PC-9 (cell line): ENCODE results near the gene GRIA1. TPM values are rescaled to one million over a fixed set of nuclear protein-coding genes. Genes with fewer than 3 reads are reported as not detected.

ENCODE experiments used
- BruUV-seq: library from RNA; stranded (reverse); fragments of 400-500 nt; replicated peaks from 2 replicates; lab custom pipeline; 2021; lab: Mats Ljungman, UMichigan
- CTCF ChIA-PET: fragments of 300-600 bp; sonication (Branson Sonifier 250); formaldehyde crosslinking; loops from one replicate; lab custom pipeline; 2022; ENCODE audit warnings: antibody characterized with exemption; lab: Charles Lee
- POLR2A ChIA-PET: fragments of 300-600 bp; sonication (Branson Sonifier 250); formaldehyde crosslinking; loops from one replicate; lab custom pipeline; 2022; ENCODE audit warnings: antibody characterized with exemption; ENCODE audit not compliant: unreplicated experiment; lab: Charles Lee
- DNase-seq, 2 experiments: peaks; one replicate each; pipeline versions ENCODE4 v3.0.0 to v3.0.0-alpha.2; 2015 to 2022; ENCODE audit warnings: mixed read lengths in 1 of 2
- H2AFZ ChIP-seq: fragments of 200-600 bp; sonication (generic); 2 replicates; pipeline ENCODE4 v1.8.1; 2017; ENCODE audit warnings: antibody characterized with exemption
- H3F3A ChIP-seq: fragments of 200-600 bp; sonication (generic); 2 replicates; pipeline ENCODE4 v1.8.1; 2017; ENCODE audit warnings: antibody characterized with exemption, mild to moderate bottlenecking, low read depth; ENCODE audit not compliant: insufficient read depth
- H3K27ac ChIP-seq: fragments of 200-600 bp; sonication (generic); 2 replicates; pipeline ENCODE4 v1.6.1; 2016; ENCODE audit warnings: mixed run types
- H3K27me3 ChIP-seq: fragments of 200-600 bp; sonication (generic); 2 replicates; pipeline ENCODE4 v1.6.1; 2016; ENCODE audit warnings: low read depth, mixed run types; ENCODE audit not compliant: insufficient read depth
- H3K36me3 ChIP-seq: fragments of 200-600 bp; sonication (generic); 2 replicates; pipeline ENCODE4 v1.6.1; 2016; ENCODE audit warnings: low read depth, mixed run types
- H3K4me1 ChIP-seq: fragments of 200-600 bp; sonication (generic); replicated peaks from 2 replicates; pipeline ENCODE4 v1.6.1; 2016; ENCODE audit warnings: mixed run types; ENCODE audit not compliant: insufficient read depth
- H3K4me2 ChIP-seq: fragments of 200-600 bp; sonication (generic); 2 replicates; pipeline ENCODE4 v1.6.1; 2017; ENCODE audit warnings: mixed run types
- H3K4me3 ChIP-seq: fragments of 200-600 bp; sonication (generic); 2 replicates; pipeline ENCODE4 v1.6.1; 2016; ENCODE audit warnings: mixed run types
- H3K79me2 ChIP-seq: fragments of 200-600 bp; sonication (generic); 2 replicates; pipeline ENCODE4 v1.6.1; 2017; ENCODE audit warnings: low read depth, mixed run types
- H3K9me2 ChIP-seq: fragments of 200-600 bp; sonication (generic); 2 replicates; pipeline ENCODE4 v1.8.1; 2017; ENCODE audit warnings: mild to moderate bottlenecking; ENCODE audit not compliant: insufficient read depth
- H3K9me3 ChIP-seq: fragments of 200-600 bp; sonication (generic); 2 replicates; pipeline ENCODE4 v1.8.1; 2016; ENCODE audit warnings: low read depth; ENCODE audit not compliant: insufficient read depth
- H4K20me1 ChIP-seq: fragments of 200-600 bp; sonication (generic); 2 replicates; pipeline ENCODE4 v1.8.1; 2017; ENCODE audit not compliant: insufficient read depth
- CTCF ChIP-seq: fragments of 200-600 bp; sonication (generic); conservative IDR thresholded peaks from 2 replicates; pipeline ENCODE4 v1.6.1; 2017; ENCODE audit warnings: mixed run types, antibody characterized with exemption, mild to moderate bottlenecking, moderate library complexity
- EZH2 ChIP-seq: fragments of 200-600 bp; sonication (generic); IDR thresholded peaks from 2 replicates; pipeline ENCODE4 v1.8.0; 2017; ENCODE audit warnings: antibody characterized with exemption, low read depth
- intact Hi-C: fragments of 100-400 bp; cut with micrococcal nuclease; formaldehyde crosslinking; loops from one replicate; pipeline ENCODE4 v1.10.0; 2022; ENCODE audit not compliant: unreplicated experiment
- total RNA-seq: library from RNA; stranded (reverse); gene quantifications from 2 replicates; pipeline ENCODE4 v1.2.3, GENCODE V29; 2021

GRIA1 gene
- total RNA-seq, 1 experiment from 2014 or later, result not detected

GRCh38 chr5:153714798-153715197 is 224.3 kb downstream of the GRIA1 start:
- TF ChIP-seq CTCF (no peak), EZH2 (no peak)
- DNase-seq, result no peak
- no TSS peak for BruUV-seq
- Histone ChIP-seq H3K4me2 (no peak overlapping the region), H3K4me1 (no peaks in the 10 kb centered on the region), H3F3A (no peaks in the 10 kb centered on the region), H3K79me2 (no peaks in the 10 kb centered on the region), H4K20me1 (no peaks in the 10 kb centered on the region), H3K9me2 (no peaks in the 10 kb centered on the region), H3K36me3 (no peaks in the 10 kb centered on the region), H3K27me3 (no peaks in the 10 kb centered on the region), H3K9me3 (no peaks in the 10 kb centered on the region), H3K27ac (no peak overlapping the region), H2AFZ (no peak overlapping the region), H3K4me3 (no peak overlapping the region)
- ChIA-PET CTCF (interaction anchor here (0.6 kb wide), 1 partner anchor 810 kb away, joined by 3 read pairs; no protein-coding TSS in a partner anchor), POLR2A (no interaction called here)
- intact Hi-C loops, result loop anchor here (2.0 kb wide), 1 partner anchor 218 kb away; no protein-coding TSS in a partner anchor

GRCh38 chr5:153717287-153717686 is 226.8 kb downstream of the GRIA1 start:
- Histone ChIP-seq H3K9me2 (no peaks in the 10 kb centered on the region), H3K27me3 (no peaks in the 10 kb centered on the region), H3K4me1 (no peaks in the 10 kb centered on the region), H3K27ac (no peak overlapping the region), H3K4me2 (no peak overlapping the region), H3K9me3 (no peaks in the 10 kb centered on the region), H3K4me3 (no peak overlapping the region), H2AFZ (no peak overlapping the region), H3K36me3 (no peaks in the 10 kb centered on the region), H3K79me2 (no peaks in the 10 kb centered on the region), H4K20me1 (no peaks in the 10 kb centered on the region), H3F3A (no peaks in the 10 kb centered on the region)
- no peak for DNase-seq
- BruUV-seq, result no TSS peak
- ChIA-PET POLR2A (no interaction called here), CTCF (no interaction called here)
- intact Hi-C loops, result no loop called here
- TF ChIP-seq CTCF, result no peak
- no peak for TF ChIP-seq EZH2

GRCh38 chr5:153718713-153719112 is 228.2 kb downstream of the GRIA1 start:
- H3K9me2 ChIP-seq, result no peaks in the 10 kb centered on the region
- H3K4me1 ChIP-seq, result no peaks in the 10 kb centered on the region
- no peaks in the 10 kb centered on the region for H3K9me3 ChIP-seq
- no peak overlapping the region for H3K4me3 ChIP-seq
- H3K79me2 ChIP-seq, result no peaks in the 10 kb centered on the region
- CTCF ChIA-PET, result no interaction called here
- H2AFZ ChIP-seq, result no peak overlapping the region
- TF ChIP-seq EZH2, result no peak
- TF ChIP-seq CTCF, result no peak
- H3K4me2 ChIP-seq, result no peak overlapping the region
- H3K36me3 ChIP-seq, result no peaks in the 10 kb centered on the region
- DNase-seq, result no peak
- no peaks in the 10 kb centered on the region for H4K20me1 ChIP-seq
- BruUV-seq, result no TSS peak
- intact Hi-C loops, result no loop called here
- POLR2A ChIA-PET, result no interaction called here
- no peaks in the 10 kb centered on the region for H3K27me3 ChIP-seq
- no peak overlapping the region for H3K27ac ChIP-seq
- H3F3A ChIP-seq, result no peaks in the 10 kb centered on the region
